ENCODE measurements around the gene HOXA9. TPM values are rescaled to one million over a fixed set of nuclear protein-coding genes. Genes with fewer than 3 reads are reported as not detected.

HOXA9 gene
- total RNA-seq, 1 experiment from 2014 or later = 91.0 TPM

DNA sequence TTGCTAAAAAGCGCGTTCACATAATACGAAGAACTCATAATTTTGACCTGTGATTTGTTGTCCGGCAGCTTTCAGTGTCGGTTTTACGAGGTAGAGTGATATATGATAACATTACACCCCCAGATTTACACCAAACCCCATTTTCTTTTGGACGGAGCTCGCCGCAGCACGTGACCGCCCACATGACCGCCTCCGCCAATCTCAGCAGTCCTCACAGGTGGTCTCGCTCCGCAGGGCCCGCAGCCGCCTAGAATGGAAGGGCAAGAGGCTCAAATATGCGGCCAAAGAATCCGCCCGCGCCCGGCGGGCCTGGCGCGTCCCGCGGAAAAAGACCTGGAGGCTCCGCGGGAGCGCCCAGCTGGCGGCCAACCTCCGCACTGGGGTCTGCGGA is 8.8 kb downstream of the HOXA9 start, which contains the start of gene HOXA7:
HOXA7 (minus strand) TSS at position 168 of the 391 bp plus-strand sequence; CDS start at position 38, 130 bp downstream.
- BruUV-seq (replicated peaks) = no TSS peak
- POLR2A ChIA-PET = interaction anchor here (0.7 to 2.0 kb wide), 2 partner anchors 12 to 937 kb away, joined by 3 to 5 read pairs; no protein-coding TSS in a partner anchor
- H3K9me2 ChIP-seq (ENCODE audit: insufficient read depth) = no peaks in the 10 kb centered on the region
- H3K27me3 ChIP-seq (ENCODE audit: insufficient read depth, low read length) = no peaks in the 10 kb centered on the region
- H3K36me3 ChIP-seq (ENCODE audit: control insufficient read depth in 1 of 2, insufficient read depth in 2 of 2, low read length in 2 of 2) = no peaks in the 10 kb centered on the region
- peaks cover 14 to 54% of the 10 kb centered on the region in 2 experiments for H3K4me1 ChIP-seq (ENCODE audit: control insufficient read depth in 1 of 2, insufficient read depth in 2 of 2, low read length in 2 of 2)
- TF ChIP-seq ZNF274 (IDR thresholded peaks at IDR 0.05; ENCODE audit: low read depth, low read length) (no peak), POLR2AphosphoS5 (IDR thresholded peaks at IDR 0.05; ENCODE audit: low read depth, low read length) (peak; percentile 59), YY1 (IDR thresholded peaks at IDR 0.05; ENCODE audit: extremely low read depth, insufficient replicate concordance, low read depth, low read length) (peak; percentile 77), ZFX (IDR thresholded peaks at IDR 0.05) (0 out of 2 replicates have a peak, but pooled peaks have one; percentile 33)
- H3K27ac ChIP-seq (ENCODE audit: low read depth, low read length) = peak within 1 kb of the TSS; percentile 91
- no peaks in the 10 kb centered on the region for H4K20me1 ChIP-seq (ENCODE audit: insufficient read depth)
- no peak for DNase-seq (ENCODE audit: low read depth, low spot score)
- RAD21 ChIA-PET (ENCODE audit: low non-redundant PET in 1 of 2, low total read pairs in 2 of 2, uncharacterized antibody in 2 of 2, unreplicated experiment in 2 of 2) = interaction anchor here in 1 of 2 experiments (0.5 kb wide), 1 partner anchor 145 kb away, joined by 4 read pairs; no protein-coding TSS in a partner anchor
- H2AFZ ChIP-seq (ENCODE audit: low read depth, low read length, poor library complexity, severe bottlenecking) = peak within 1 kb of the TSS; percentile 93
- H3K9ac ChIP-seq (ENCODE audit: low read length) = peak within 1 kb of the TSS; percentile 94
- H3K4me3 ChIP-seq (replicated peaks in 1 of 2; ENCODE audit: low read depth in 1 of 2, low read length in 2 of 2) = peak within 1 kb of the TSS; percentile 70 to 88
- H3K9me3 ChIP-seq (ENCODE audit: control insufficient read depth in 1 of 2, insufficient read depth in 1 of 2, low read depth in 1 of 2, low read length in 2 of 2) = no peaks in the 10 kb centered on the region
- peak within 1 kb of the TSS; percentile 100 for H3K4me2 ChIP-seq (ENCODE audit: low read length)
- ATAC-seq = peak; percentile 53
- H3K79me2 ChIP-seq (ENCODE audit: insufficient read depth, low read length) = peaks cover 15% of the 10 kb centered on the region
- intact Hi-C loops (cut with micrococcal nuclease) = no loop called here
- CTCF ChIA-PET = interaction anchor here (1.0 to 2.0 kb wide), 3 partner anchors 10 to 1264 kb away, joined by 3 to 12 read pairs (median 4); no protein-coding TSS in a partner anchor

DNA sequence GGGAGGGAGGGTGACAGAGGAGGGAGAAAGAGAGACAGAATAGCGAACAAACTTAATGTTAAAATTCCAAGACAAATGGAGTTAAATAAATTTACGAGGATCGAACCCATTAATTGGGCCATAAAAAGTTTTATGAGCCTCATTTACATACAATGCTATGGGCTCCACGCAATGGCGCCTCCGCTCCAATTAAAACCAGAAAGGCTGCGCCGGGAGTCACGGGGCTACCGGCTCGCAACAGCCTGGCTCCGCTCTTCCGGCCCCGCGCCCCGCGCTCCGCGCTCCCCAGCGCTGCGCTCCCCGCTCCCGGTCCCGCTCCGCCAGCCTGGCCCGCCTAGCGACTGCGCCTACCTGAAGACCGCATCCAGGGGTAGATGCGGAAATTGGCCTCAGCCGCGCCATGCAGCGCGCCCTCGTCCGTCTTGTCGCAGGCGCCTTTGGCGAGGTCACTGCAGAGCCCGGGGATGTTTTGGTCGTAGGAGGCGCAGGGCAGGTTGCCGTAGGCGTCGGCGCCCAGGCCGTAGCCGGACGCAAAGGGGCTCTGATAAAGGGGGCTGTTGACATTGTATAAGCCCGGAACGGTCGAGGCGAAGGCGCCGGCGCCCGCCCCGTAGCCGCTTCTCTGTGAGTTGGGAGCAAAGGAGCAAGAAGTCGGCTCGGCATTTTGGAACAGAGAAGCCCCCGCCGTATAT is 9.4 kb downstream of the HOXA9 start:
- peak overlapping the region; percentile 70 to 88 for H3K4me3 ChIP-seq (replicated peaks in 1 of 2; ENCODE audit: low read depth in 1 of 2, low read length in 2 of 2)
- peak overlapping the region; percentile 91 for H3K27ac ChIP-seq (ENCODE audit: low read depth, low read length)
- H3K4me2 ChIP-seq (ENCODE audit: low read length) = peak overlapping the region; percentile 100
- H3K9me3 ChIP-seq (ENCODE audit: control insufficient read depth in 1 of 2, insufficient read depth in 1 of 2, low read depth in 1 of 2, low read length in 2 of 2) = no peaks in the 10 kb centered on the region
- POLR2A ChIA-PET = interaction anchor here (2.0 kb wide), 1 partner anchor 12 kb away, joined by 5 read pairs; no protein-coding TSS in a partner anchor
- ATAC-seq (peak; percentile 31), DNase-seq (ENCODE audit: low read depth, low spot score) (no peak)
- peaks cover 21% of the 10 kb centered on the region for H3K79me2 ChIP-seq (ENCODE audit: insufficient read depth, low read length)
- CTCF ChIA-PET = interaction anchor here (1.0 to 2.0 kb wide), 3 partner anchors 10 to 1264 kb away, joined by 3 to 12 read pairs (median 4); no protein-coding TSS in a partner anchor
- H2AFZ ChIP-seq (ENCODE audit: low read depth, low read length, poor library complexity, severe bottlenecking) = peak overlapping the region; percentile 93
- TF ChIP-seq POLR2A (IDR thresholded peaks at IDR 0.05; ENCODE audit: borderline replicate concordance, extremely low read depth, insufficient read depth, insufficient read length) = peak; percentile 47
- TF ChIP-seq, protein P1, sequence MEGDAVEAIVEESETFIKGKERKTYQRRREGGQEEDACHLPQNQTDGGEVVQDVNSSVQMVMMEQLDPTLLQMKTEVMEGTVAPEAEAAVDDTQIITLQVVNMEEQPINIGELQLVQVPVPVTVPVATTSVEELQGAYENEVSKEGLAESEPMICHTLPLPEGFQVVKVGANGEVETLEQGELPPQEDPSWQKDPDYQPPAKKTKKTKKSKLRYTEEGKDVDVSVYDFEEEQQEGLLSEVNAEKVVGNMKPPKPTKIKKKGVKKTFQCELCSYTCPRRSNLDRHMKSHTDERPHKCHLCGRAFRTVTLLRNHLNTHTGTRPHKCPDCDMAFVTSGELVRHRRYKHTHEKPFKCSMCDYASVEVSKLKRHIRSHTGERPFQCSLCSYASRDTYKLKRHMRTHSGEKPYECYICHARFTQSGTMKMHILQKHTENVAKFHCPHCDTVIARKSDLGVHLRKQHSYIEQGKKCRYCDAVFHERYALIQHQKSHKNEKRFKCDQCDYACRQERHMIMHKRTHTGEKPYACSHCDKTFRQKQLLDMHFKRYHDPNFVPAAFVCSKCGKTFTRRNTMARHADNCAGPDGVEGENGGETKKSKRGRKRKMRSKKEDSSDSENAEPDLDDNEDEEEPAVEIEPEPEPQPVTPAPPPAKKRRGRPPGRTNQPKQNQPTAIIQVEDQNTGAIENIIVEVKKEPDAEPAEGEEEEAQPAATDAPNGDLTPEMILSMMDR (IDR thresholded peaks at IDR 0.05 in 2 of 3, conservative IDR thresholded peaks at IDR 0.05 in 1 of 3; ENCODE audit: borderline replicate concordance in 1 of 3, insufficient read depth in 1 of 3, low read depth in 2 of 3, low read length in 2 of 3) = no peak
- no peak for TF ChIP-seq EZH2phosphoT487 (IDR thresholded peaks at IDR 0.05; ENCODE audit: borderline replicate concordance)
- TF ChIP-seq POLR2AphosphoS5 (IDR thresholded peaks at IDR 0.05; ENCODE audit: low read depth, low read length) = peak; percentile 20; the same call in 1 of the 2 replicates
- TF ChIP-seq YY1 (IDR thresholded peaks at IDR 0.05; ENCODE audit: extremely low read depth, insufficient replicate concordance, low read depth, low read length) = peak; percentile 65
- peak; percentile 19; the same call in 1 of the 2 replicates for TF ChIP-seq ZFX (IDR thresholded peaks at IDR 0.05)
- no peaks in the 10 kb centered on the region for H3K27me3 ChIP-seq (ENCODE audit: insufficient read depth, low read length)
- peaks cover 15 to 54% of the 10 kb centered on the region in 2 experiments for H3K4me1 ChIP-seq (ENCODE audit: control insufficient read depth in 1 of 2, insufficient read depth in 2 of 2, low read length in 2 of 2)
- H4K20me1 ChIP-seq (ENCODE audit: insufficient read depth) = no peaks in the 10 kb centered on the region
- TSS peak; percentile 66 for BruUV-seq (replicated peaks)
- RAD21 ChIA-PET (ENCODE audit: low non-redundant PET in 1 of 2, low total read pairs in 2 of 2, uncharacterized antibody in 2 of 2, unreplicated experiment in 2 of 2) = no interaction called here
- intact Hi-C loops (cut with micrococcal nuclease) = no loop called here
- H3K36me3 ChIP-seq (ENCODE audit: control insufficient read depth in 1 of 2, insufficient read depth in 2 of 2, low read length in 2 of 2) = no peaks in the 10 kb centered on the region
- H3K9ac ChIP-seq (ENCODE audit: low read length) = peak overlapping the region; percentile 94
- H3K9me2 ChIP-seq (ENCODE audit: insufficient read depth) = no peaks in the 10 kb centered on the region
